GM18951 (cell line): ENCODE measurements around the gene ATP2B2.

Experiments
- POLR2A ChIP-seq: IDR thresholded peaks from 4 replicates; pipeline ENCODE4 v1.6.1; 2011; ENCODE audit warnings: mild to moderate bottlenecking; ENCODE audit not compliant: insufficient read length, insufficient read depth; ENCODE audit errors: extremely low read depth
- in situ Hi-C: fragments of 300-500 bp; cut with MboI; formaldehyde crosslinking; loops from one replicate; pipeline ENCODE4 v1.12.0; 2022; ENCODE audit warnings: low sequenced_read_pairs, mixed read lengths, inconsistent platforms; ENCODE audit not compliant: unreplicated experiment

ATP2B2 gene

DNA sequence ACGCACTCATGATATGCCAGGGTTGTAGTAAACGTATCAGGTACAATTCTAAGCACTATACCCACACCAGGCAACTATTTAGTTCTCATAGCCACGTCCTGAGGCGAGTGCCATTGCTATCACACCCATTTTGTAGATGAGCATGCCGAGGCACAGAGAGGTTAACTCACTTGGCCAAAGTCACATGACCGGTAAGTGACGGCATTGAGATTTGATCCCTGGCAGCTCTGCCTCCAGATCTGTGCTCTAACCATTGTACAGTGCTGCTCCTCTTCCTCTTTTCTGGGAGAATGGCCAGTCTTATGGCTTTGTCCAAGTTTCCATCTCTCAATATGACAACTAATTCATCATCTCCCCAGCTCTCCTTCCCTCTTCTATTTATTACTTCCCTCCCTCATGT, 18.9 kb upstream of the ATP2B2 start:
- in situ Hi-C loops, result no loop called here
- TF ChIP-seq POLR2A, result no peak

DNA sequence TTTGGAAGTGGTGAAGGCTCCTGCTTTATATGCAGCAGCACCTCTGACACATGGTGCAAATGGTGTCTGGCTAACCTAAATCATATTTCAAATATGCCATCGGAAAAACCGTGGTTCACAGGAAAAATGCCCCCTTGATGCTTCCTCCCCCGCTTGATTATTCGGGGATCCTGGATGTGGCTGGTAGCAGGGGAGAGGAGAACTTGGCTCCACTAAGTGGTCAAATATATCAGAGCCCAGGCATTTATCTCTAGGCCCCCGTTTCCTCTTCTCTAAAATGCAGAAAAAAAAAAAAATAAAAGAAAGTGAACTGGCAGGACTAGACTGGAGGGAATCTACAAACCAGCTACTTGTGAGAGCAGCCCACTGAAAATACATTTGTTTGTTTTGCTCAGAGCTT, 18.2 kb upstream of the ATP2B2 start:
- TF ChIP-seq POLR2A, result no peak
- in situ Hi-C loops, result no loop called here

GRCh38 chr3:10522646-10523303, 17.4 kb upstream of the ATP2B2 start:
- in situ Hi-C loops, result no loop called here
- no peak for TF ChIP-seq POLR2A

GRCh38 chr3:10521772-10522441, 16.5 kb upstream of the ATP2B2 start:
- no peak for TF ChIP-seq POLR2A
- in situ Hi-C loops, result no loop called here

GRCh38 chr3:10520072-10520471, 14.7 kb upstream of the ATP2B2 start:
- no peak for TF ChIP-seq POLR2A
- in situ Hi-C loops, result no loop called here

- no peak for TF ChIP-seq POLR2A
- in situ Hi-C loops, result no loop called here
Measured at GRCh38 chr3:10519236-10519635, 13.8 kb upstream of the ATP2B2 start.

- in situ Hi-C loops, result no loop called here
- TF ChIP-seq POLR2A, result no peak
Measured at GRCh38 chr3:10518506-10519150, 13.2 kb upstream of the ATP2B2 start.

GRCh38 chr3:10517627-10518026, 12.2 kb upstream of the ATP2B2 start:
- in situ Hi-C loops, result no loop called here
- TF ChIP-seq POLR2A, result no peak

GRCh38 chr3:10516544-10517452, 11.4 kb upstream of the ATP2B2 start:
- no peak for TF ChIP-seq POLR2A
- in situ Hi-C loops, result no loop called here

GRCh38 chr3:10515884-10516495, 10.6 kb upstream of the ATP2B2 start:
- in situ Hi-C loops, result no loop called here
- TF ChIP-seq POLR2A, result no peak

GRCh38 chr3:10515396-10515795, 10.0 kb upstream of the ATP2B2 start:
- in situ Hi-C loops, result no loop called here
- TF ChIP-seq POLR2A, result no peak

DNA sequence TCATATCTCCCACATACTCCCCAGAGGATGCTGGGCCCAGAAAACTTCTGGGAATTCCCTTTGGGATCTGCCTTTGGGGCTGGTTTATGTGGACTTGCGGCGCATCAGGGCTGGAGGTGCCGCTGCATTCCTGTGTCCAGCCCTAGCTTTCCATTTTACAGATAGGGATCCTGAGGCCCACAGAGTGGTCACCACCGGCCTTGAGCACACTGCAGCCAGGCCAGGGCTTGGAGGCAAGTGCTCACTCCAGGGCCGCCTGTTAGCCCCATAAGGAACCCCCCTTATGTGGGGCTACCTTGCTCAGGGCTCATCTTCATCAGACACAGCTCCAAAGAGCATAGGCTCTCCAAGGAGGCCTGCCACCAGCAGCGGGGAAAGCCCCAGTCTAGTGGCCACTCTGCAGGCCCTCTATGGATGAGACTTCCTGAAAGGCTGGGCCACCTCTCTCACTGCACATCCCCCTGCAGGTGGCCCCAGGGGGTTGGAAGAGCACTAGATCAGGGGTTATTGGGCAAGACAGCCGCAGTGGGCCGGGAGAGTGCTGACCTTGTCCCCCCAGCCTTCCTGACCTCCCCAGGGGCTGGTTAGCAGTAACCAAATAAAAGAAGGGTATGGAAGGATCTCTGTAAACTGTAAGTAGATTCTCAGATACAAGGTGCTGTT, 9.2 kb upstream of the ATP2B2 start:
- no peak for TF ChIP-seq POLR2A
- in situ Hi-C loops, result no loop called here

DNA sequence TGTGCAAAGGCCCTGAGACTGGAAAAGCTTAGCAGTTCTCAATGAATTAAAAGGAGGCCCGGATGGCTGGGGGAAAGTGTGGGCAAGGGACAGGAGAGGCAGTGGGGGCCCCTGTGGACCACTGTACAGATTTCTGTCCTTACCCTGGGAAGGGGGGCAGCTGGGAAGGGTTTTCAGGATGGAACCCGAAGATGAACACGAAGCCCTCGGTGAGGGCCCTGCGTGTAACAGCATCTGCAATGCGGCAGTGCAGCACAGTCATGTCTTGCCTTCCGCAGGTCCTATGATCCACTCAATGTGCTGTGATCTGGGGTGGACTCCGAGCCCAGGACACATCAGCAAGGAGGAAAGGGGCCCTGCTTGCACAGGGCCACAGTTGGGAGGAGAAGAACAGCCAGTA, 7.9 kb upstream of the ATP2B2 start:
- in situ Hi-C loops, result no loop called here
- no peak for TF ChIP-seq POLR2A

DNA sequence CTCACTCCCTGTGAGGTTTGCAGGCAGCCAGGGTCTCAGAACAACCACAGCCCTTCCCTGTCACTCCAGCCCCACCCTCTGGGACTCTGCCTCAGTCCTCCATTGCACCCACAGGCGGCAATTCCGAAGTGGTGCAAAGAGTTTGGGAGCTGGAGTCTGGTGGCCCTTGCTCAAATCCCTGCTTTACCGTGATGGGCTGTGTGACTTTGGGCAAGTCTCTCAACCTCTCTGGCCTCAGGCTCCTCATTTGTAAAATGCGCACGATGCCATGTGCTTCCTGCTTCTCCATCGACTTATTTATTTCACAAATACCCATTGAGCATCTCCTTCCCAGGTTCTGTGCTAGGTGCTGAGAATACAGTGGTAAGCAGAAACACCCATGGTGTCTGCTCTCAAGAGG, 7.3 kb upstream of the ATP2B2 start:
- in situ Hi-C loops, result no loop called here

More for the DNA sequence above, 7.3 kb upstream of the ATP2B2 start:
- TF ChIP-seq POLR2A, result no peak
